Right cardiac atrium (tissue), 5 donors: ENCODE data around the gene CHP1. TPM values are rescaled to one million over a fixed set of nuclear protein-coding genes. Genes with fewer than 3 reads are reported as not detected.
A peak's percentile ranks its signal among the peaks of the same experiment; 100 is the strongest.
"Not testable (repeated sequence)": the region's sequence is repeated elsewhere in the genome, so short reads cannot be mapped to it uniquely, and the experiment has no call there.

Source experiments
- ATAC-seq, 2 donors: fragments of 200-7000 bp; cut with Tn5 transposase; one replicate each; pipeline versions ENCODE4 v1.8.0 to v1.9.1; 2020; ENCODE audit warnings: moderate library complexity in 2 of 2, mild to moderate bottlenecking in 1 of 2
- DNase-seq, 3 donors: peaks; one replicate each; pipeline ENCODE4 v3.0.0-alpha.2; 2020
- H3K27ac ChIP-seq: one replicate; pipeline ENCODE4 v1.5.1; 2013; ENCODE audit warnings: mild to moderate bottlenecking, low read length, control low read depth, moderate library complexity
- H3K27me3 ChIP-seq: one replicate; pipeline ENCODE4 v1.6.1; 2013; ENCODE audit not compliant: control insufficient read depth, insufficient read depth
- H3K4me1 ChIP-seq: one replicate; pipeline ENCODE4 v1.6.1; 2013; ENCODE audit warnings: low read length; ENCODE audit not compliant: control insufficient read depth, insufficient read depth
- H3K4me3 ChIP-seq: one replicate; pipeline ENCODE4 v1.5.1; 2013; ENCODE audit warnings: low read length, control low read depth
- H3K9me3 ChIP-seq: one replicate; pipeline ENCODE4 v1.6.1; 2013; ENCODE audit warnings: low read length; ENCODE audit not compliant: control insufficient read depth
- WGBS: extraction: QIAGEN DNeasy Blood & Tissue Kit; methylation state at CpG from one replicate; pipeline ENCODE4 v1.1.7; 2013; 5-methylcytosine and 5-hydroxymethylcytosine counted together
- intact Hi-C, 4 donors: fragments of 100-400 bp; cut with DNase I; formaldehyde crosslinking; loops; one replicate each; pipeline versions ENCODE4 v1.11.0 to v1.14.0; 2022 to 2023
- polyA plus RNA-seq: library from polyadenylated mRNA; stranded (reverse); fragments of 200-250 nt; gene quantifications from one replicate; pipeline ENCODE4 v1.2.3, GENCODE V29; 2013
- total RNA-seq, 4 donors: library from RNA; stranded (reverse); fragmentation: NEBNext Ultra II Directional; extraction: Animal tissue kit (Norgen Biotek cat#: 25700); gene quantifications; one replicate each; pipeline ENCODE4 v1.2.1, GENCODE V29; 2021
- donor health status: healthy with polysubstance abuse.
- donor health status: DM: no; HTN: yes; CAD: no.
- donor health status: DM: no; HTN: no; CAD: no.
- donor health status: DM: no; HTN: yes; CAD: no; lungs with severe emphysema.
- donor health status: DM: yes; HTN: yes; CAD: no.

Gene CHP1
- total and polyA plus RNA-seq, 5 donors: 44.2 to 129 (median 107) TPM

GRCh38 chr15:41281236-41281635 lies 50.2 kb downstream of the CHP1 start:
- intact Hi-C loops: no loop called here
- no peak overlapping the region for H3K27ac ChIP-seq
- H3K4me3 ChIP-seq: no peak overlapping the region
- no peaks in the 10 kb centered on the region for H3K27me3 ChIP-seq
- ATAC-seq: no peak
- no peaks in the 10 kb centered on the region for H3K4me1 ChIP-seq
- no peaks in the 10 kb centered on the region for H3K9me3 ChIP-seq
- WGBS: 93% methylated on average over 1 of the region's 1 CpG
- no peak for DNase-seq

GRCh38 chr15:41282436-41282835 lies 51.4 kb downstream of the CHP1 start:
- H3K27me3 ChIP-seq, DNase-seq, H3K4me1 ChIP-seq, ATAC-seq, H3K4me3 ChIP-seq, H3K27ac ChIP-seq, H3K9me3 ChIP-seq, intact Hi-C loops: not testable (repeated sequence)
- WGBS: 96% methylated on average over 10 of the region's 10 CpGs

GRCh38 chr15:41282980-41283652 lies 52.0 kb downstream of the CHP1 start:
- H3K4me3 ChIP-seq: peak overlapping the region; percentile 55
- H3K27me3 ChIP-seq, intact Hi-C loops, H3K4me1 ChIP-seq, H3K9me3 ChIP-seq, ATAC-seq, DNase-seq: not testable (repeated sequence)
- H3K27ac ChIP-seq: peak overlapping the region; percentile 77
- 42% methylated on average over 19 of the region's 19 CpGs for WGBS

- no peaks in the 10 kb centered on the region for H3K27me3 ChIP-seq
- H3K27ac ChIP-seq: peak overlapping the region; percentile 77
- H3K4me1 ChIP-seq: no peaks in the 10 kb centered on the region
- no peaks in the 10 kb centered on the region for H3K9me3 ChIP-seq
- WGBS: under 1% methylated on average over 61 of the region's 61 CpGs
- peak overlapping the region; percentile 62 for H3K4me3 ChIP-seq
- ATAC-seq (peak; percentile 99 to 100), DNase-seq (peak; percentile 98 to 99 (median 99))
- intact Hi-C loops: no loop called here
These were observed 52.8 kb downstream of the CHP1 start for GRCh38 chr15:41283653-41284426.

GRCh38 chr15:41284427-41285177 lies 53.5 kb downstream of the CHP1 start:
- peak overlapping the region; percentile 69 for H3K27ac ChIP-seq
- under 1% methylated on average over 20 of the region's 20 CpGs for WGBS
- peak overlapping the region; percentile 62 for H3K4me3 ChIP-seq
- no peaks in the 10 kb centered on the region for H3K9me3 ChIP-seq
- H3K4me1 ChIP-seq: no peaks in the 10 kb centered on the region
- peak; percentile 12 to 16 for ATAC-seq
- no peaks in the 10 kb centered on the region for H3K27me3 ChIP-seq
- DNase-seq: no peak
- intact Hi-C loops: no loop called here

- WGBS: 37% methylated on average over 7 of the region's 7 CpGs
- ATAC-seq (no peak), DNase-seq (no peak)
- H3K27me3 ChIP-seq: no peaks in the 10 kb centered on the region
- no peaks in the 10 kb centered on the region for H3K9me3 ChIP-seq
- no peak overlapping the region for H3K27ac ChIP-seq
- intact Hi-C loops: no loop called here
- peak overlapping the region; percentile 62 for H3K4me3 ChIP-seq
- H3K4me1 ChIP-seq: no peaks in the 10 kb centered on the region
These were observed 54.2 kb downstream of the CHP1 start for GRCh38 chr15:41285285-41285684.

- Histone ChIP-seq H3K27ac (no peak overlapping the region), H3K4me3 (no peak overlapping the region), H3K9me3 (no peaks in the 10 kb centered on the region), H3K27me3 (no peaks in the 10 kb centered on the region), H3K4me1 (no peaks in the 10 kb centered on the region)
- 97% methylated on average over 6 of the region's 6 CpGs for WGBS
- ATAC-seq: no peak
- intact Hi-C loops: no loop called here
- no peak for DNase-seq
These were observed 55.7 kb downstream of the CHP1 start for GRCh38 chr15:41286665-41287333.

GRCh38 chr15:41288464-41288863 lies 57.4 kb downstream of the CHP1 start:
- no peaks in the 10 kb centered on the region for H3K9me3 ChIP-seq
- no peaks in the 10 kb centered on the region for H3K27me3 ChIP-seq
- 65% methylated on average over 1 of the region's 1 CpG for WGBS
- H3K4me3 ChIP-seq: no peak overlapping the region
- no peaks in the 10 kb centered on the region for H3K4me1 ChIP-seq
- intact Hi-C loops: no loop called here
- DNase-seq (no peak), ATAC-seq (no peak)
- H3K27ac ChIP-seq: no peak overlapping the region

- intact Hi-C loops: no loop called here
- H3K27me3 ChIP-seq: no peaks in the 10 kb centered on the region
- no peak overlapping the region for H3K4me3 ChIP-seq
- no peak for ATAC-seq
- no peak for DNase-seq
- H3K27ac ChIP-seq: no peak overlapping the region
- H3K9me3 ChIP-seq: no peaks in the 10 kb centered on the region
- 90% methylated on average over 2 of the region's 2 CpGs for WGBS
- H3K4me1 ChIP-seq: peaks cover 4% of the 10 kb centered on the region
These were observed 58.9 kb downstream of the CHP1 start for GRCh38 chr15:41289953-41290352.

GRCh38 chr15:41291065-41291631 lies 60.1 kb downstream of the CHP1 start:
- Histone ChIP-seq H3K27ac (no peak overlapping the region), H3K4me3 (no peak overlapping the region), H3K27me3 (no peaks in the 10 kb centered on the region), H3K9me3 (no peaks in the 10 kb centered on the region), H3K4me1 (peaks cover 4% of the 10 kb centered on the region)
- 88% methylated on average over 9 of the region's 9 CpGs for WGBS
- intact Hi-C loops: no loop called here
- DNase-seq (no peak), ATAC-seq (peak; percentile 28 to 47)
